HG02973 (cell line): ENCODE results near the gene G6PD.
"Not testable (repeated sequence)": the region's sequence is repeated elsewhere in the genome, so short reads cannot be mapped to it uniquely, and the experiment has no call there.

Experiments
- ATAC-seq: cut with Tn5 transposase; IDR thresholded peaks from one replicate; pipeline ENCODE4 v1.9.1; 2021; ENCODE audit warnings: moderate library complexity; ENCODE audit not compliant: unreplicated experiment

The G6PD gene

DNA sequence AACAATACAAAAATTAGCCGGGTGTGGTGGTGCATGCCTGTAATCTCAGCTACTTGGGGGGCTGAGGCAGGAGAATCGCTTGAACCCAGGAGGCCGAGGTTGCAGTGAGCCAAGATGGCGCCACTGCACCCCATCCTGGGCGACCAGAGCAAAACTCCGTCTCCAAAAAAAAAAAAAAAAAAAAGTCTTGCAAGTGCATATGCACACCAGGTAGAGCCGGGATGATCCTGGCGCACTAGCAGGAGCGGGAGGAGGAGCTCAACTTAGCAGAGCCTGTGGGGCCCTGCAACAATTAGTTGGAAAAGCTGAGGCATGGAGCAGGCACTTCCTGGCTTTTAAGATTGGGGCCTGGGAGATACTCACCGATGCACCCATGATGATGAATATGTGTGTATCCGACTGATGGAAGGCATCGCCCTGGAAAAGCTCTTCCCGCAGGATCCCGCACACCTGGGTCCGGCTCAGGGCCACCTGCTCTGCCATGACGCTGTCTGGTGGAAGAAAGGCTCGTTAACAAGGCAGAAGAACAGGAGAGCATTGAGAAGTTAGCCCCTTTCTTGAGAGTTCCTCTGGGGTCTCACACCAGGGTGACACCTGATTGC, 872 bp downstream of the G6PD start:
- no peak for ATAC-seq

DNA sequence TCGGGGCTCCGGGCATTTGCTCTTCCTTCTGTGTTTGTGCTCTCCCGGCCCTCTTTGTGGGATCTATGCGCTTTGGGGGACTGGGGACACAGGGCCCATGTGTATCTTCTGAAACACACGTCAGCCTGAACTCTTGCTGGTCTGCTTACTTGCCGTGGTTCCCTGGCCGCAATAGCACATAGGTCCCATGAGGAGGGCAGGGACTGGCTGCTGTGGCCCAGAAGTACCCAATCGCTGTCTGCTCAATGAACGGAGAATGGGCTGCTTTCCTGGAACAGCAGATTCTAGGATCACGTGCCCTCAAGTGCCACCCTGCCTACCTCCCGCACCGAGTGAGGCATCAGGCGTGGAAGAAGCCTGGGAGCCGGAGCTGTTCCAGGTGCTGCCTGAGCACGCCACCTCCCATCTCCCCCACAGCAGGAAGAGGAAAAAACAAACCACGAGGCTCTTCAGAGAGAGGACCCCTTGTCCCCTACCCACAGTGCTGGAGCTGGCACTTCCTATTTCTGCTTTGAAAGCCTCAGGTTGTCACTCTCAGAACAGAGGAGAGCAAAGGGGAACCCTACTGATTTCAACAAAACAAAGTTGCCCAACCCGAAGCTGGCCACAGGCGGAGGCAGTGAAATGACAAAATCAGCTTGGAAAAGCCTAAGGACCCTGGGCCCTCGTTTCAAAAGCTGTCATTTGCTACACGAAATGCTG, 3.8 kb downstream of the G6PD start:
- no peak for ATAC-seq

DNA sequence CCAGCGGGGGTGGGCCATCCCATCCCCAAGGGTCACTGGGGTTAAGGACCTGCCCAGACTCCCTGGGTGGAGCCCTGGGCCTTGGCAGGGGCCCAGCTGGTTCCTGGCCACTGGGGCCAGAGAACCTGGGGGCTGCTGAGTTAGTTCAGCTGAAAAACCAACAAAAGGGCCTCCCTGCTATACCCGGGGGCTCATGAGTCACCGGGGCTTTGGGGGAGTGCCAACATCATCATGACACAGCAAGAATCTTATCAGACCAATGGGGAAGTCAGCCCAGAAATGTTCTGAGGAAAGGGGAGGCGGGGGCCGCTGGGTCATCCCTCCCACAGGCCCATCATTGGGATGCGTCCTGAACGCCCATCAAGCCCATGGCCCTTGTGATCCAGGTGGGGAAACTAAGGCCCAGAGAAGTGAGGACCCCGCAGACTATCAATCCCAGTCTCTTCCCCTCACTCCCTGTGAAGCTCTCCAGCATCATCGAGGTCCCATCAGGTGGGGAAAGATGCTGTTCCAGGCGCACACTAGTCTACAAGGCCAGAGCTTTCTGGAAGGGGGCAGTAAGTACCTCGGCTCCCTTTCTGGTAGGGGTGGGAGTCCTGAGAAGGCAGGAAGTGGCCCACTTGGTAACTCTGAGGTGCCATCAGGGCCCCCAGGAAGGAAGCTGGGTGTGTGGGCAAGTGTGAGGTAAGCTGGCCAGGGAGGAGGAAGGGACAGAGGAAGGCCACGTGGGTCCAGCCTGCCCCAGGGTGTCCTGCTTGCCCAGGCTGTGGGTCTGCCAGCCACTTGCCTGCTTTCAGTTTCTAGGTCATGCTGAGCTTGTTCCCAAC, 4.5 kb downstream of the G6PD start:
- ATAC-seq = no peak

DNA sequence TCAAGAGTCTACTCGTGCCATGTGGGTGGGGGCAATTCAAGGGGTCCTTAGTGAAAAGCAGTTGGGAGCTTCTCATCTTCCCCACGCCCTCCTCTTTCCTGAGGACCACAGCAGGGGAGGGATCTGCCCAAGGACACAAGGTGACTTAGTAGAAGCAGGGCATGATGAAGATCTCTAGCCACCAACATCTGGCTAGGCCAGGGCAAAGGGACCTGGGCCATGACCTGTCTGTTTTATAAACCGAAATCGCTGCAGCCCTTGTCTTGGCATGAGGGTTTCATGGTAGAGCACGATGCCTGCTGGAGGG, 5.1 kb downstream of the G6PD start:
- no peak for ATAC-seq

DNA sequence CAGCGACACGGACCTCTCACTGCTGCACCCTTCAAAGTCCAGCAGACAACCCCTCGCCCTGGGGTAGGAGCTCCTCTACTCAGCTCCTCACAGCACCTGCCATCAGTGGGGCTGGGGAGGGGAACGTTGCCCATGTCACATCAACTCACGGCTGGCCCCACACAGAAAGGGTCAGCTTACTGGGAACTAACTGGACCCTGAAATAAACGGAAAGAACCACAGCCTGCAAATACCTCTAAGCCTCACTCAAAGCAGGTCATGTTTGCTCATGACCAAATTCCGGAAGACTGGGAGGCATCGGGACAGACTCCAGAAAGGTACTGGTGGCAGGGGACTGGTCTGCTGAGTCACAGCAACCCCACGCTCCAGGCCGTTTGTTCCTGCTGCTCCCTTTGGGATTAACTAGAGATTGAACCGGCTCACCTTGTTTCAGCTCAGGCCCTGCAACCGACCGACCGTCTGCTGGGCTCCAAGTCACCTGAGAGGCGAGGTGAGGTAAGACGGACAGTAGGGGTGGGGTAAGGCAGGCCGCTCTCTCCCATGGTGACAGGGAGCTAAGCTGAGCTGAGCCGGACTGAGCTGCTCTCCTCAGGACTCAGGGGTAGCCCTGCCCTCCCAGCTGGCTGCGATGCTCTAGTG, 5.6 kb downstream of the G6PD start:
- ATAC-seq = no peak

DNA sequence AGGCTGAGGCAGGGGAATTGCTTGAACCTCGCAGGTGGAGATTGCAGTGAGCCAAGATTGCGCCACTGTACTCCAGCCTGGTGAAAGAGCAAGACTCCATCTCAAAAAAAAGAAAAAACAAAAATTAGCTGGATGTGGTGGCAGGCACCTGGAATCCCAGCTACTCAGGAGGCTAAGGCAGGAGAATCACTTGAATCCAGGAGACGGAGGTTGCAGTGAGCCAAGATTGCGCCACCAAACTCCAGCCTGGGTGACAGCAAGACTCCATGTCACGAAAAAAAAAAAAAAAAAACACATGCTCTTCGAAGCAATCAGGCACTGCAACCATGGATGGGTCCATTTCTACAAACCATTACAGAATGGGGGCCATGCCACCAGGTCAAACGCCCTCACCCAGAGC, 6.3 kb downstream of the G6PD start:
- ATAC-seq = not testable (repeated sequence)

DNA sequence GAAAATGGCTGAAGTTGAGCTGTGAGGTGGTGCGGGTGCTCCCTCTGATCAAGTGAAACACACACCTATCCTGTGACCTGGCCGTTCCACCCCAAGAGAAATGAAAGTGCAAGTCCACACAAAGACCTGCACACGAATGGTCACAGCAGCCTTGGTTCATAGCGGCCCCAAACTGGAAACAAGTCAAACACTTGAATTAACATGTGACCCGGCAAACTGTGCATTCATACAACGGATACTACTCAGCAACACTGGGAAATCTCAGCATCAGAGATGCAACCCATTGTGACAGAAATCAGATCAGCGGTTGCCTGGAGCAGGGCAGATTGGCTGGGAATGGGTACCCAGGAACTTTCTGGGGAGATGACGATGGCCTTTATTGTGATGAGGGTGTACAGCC, 7.6 kb downstream of the G6PD start:
- ATAC-seq = no peak

DNA sequence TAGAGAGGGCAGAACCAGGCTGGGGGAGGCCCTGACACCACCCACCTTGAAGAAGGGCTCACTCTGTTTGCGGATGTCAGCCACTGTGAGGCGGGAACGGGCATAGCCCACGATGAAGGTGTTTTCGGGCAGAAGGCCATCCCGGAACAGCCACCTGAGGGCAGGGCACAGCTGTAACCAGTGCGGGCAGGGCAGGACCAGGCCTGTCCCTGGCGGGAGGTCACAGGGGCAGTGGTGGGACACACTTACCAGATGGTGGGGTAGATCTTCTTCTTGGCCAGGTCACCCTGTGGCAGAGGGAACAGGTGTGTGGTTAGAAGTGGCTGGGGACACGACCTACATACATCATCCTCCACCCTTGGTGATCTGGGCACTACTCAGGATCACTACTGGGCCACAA, 10.8 kb downstream of the G6PD start:
- no peak for ATAC-seq

DNA sequence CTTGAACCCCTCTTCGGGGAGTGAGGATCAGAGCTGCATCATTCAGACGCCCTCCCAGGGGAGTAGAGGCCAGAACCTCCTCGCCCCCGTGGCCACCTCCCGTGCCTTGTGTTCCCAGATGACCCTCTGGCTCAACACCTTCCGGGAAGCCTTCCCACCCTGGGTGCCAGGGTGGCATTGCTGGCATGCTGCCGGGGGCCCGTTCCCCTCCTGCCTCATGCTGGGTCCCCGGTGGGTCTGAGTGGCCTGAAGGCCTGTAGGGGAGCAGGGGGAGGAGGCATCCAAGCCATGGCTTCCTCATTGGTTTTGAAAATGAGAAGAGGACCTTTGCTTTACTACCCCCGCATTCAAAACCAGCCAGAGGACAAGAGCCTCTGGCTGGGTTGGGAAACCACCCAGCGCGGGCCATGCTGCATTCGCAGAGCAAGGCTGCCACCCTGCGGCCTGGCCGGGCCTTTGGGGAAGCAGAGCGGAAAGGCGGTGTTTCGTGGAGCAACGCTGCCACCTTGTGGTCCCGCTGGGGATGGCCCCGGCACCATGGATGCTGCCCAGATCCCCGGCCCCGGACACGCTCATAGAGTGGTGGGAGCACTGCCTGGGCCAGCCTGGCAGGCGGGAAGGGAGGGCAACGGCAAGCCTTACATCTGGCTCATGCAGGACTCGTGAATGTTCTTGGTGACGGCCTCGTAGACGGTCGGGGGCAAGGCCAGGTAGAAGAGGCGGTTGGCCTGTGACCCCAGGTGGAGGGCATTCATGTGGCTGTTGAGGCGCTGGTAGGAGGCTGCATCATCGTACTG, 11.9 kb downstream of the G6PD start:
- ATAC-seq = peak; percentile 76

DNA sequence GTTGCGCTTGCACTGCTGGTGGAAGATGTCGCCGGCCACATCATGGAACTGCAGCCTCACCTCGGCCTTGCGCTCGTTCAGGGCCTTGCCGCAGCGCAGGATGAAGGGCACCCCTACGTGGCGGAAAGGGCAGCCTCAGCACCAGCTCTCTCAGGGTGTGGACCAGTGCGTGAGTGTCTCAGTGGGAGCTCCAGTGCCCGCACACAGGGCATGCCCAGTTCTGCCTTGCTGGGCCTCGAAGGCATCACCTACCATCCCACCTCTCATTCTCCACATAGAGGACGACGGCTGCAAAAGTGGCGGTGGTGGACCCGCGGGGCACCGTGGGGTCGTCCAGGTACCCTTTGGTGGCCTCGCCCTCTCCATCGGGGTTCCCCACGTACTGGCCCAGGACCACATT, 14.0 kb downstream of the G6PD start:
- ATAC-seq = no peak

DNA sequence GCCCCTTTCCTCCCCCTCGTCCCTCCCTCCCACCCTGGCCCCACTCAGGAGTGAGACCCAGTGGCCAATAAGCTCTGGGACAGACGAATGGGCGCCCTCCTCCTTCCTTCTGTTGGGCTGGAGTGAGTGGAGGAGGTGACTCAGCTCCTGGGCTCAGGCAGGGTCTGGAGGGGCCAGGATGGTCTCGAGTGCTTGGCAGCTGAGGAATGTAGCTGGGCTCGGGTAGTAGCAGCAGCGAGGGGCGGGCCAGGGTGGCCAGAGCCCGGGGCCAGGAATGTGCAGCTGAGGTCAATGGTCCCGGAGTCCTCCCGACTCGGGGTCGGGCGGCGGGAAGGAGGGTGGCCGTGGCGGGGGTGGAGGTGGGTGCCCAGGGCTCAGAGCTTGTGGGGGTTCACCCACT, 15.0 kb downstream of the G6PD start:
- no peak for ATAC-seq

DNA sequence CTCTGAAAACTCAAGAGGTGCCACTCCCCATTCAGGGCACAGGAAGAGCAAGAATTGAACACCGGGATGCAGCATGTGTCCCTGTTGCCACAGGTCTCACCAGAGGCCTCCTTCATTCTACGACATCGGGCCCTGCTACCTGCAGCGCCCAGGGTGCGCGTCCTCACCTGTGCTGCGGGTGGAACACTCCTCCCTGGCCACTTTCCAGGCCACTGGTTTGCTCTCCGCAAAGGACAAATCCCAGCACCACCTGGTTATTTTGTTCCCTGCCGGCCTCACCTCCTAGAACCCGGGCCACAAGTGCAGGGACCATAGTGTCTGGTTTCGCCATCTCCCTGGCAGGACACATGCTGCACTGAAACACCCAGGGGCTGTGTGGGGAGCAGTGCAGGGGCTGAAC, 16.4 kb downstream of the G6PD start:
- no peak for ATAC-seq

DNA sequence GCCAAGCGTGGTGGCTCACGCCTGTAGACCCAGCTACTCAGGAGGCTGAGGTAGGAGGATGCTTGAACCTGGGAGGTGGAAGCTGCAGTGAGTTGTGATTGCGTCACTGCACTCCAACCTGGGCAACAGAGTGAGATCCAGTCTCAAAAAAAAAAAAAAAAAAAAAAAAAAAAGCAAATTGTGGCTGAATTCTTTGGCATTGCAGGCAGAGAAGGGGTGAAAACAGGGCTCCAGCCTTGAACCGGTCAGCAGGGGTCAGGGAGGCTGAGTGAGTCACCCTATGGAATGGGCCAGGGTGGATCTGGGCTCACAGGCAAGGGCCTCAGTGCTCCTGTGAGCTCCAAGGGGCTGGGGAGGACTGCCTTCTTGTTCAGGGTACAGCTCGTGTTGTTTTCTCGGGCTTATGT, 17.4 kb downstream of the G6PD start:
- ATAC-seq = no peak

DNA sequence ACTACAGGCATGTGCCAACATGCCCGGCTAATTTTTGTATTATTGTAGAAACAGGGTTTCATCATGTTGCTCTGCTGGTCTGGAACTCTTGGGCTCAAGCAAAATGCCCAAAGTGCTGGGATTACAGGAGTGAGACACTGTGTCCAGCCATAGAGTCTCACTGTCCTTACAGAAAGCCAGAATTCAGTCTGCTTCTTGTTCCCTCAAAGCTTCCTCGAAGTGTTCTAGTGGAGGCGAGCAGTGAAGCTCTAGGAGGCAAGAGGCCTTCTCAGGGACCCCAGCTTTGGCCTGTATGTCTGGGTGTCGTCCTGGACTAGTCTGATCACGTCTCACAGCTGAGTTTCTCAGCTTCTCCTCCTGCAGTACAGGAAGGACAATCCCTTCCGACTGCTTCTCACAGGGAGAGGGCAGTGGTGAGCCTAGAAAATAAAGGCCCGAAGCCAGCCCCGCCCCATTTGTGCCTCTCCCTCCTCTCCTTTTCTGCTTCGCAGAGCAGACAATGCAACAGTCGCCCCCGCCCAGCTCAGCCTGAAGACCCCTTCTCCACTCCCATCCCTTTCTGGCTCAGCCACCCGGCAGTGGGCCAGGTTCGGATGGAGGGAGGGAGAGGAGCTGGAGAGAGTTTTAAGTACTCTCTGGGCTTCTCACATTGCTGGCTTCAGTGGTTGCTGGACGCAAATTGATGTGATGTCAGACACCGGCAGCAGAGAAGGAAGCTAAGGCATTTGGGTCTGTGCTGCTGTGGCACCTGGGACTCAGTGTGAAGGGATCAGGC, 19.6 kb downstream of the G6PD start:
- ATAC-seq = peak; percentile 84

DNA sequence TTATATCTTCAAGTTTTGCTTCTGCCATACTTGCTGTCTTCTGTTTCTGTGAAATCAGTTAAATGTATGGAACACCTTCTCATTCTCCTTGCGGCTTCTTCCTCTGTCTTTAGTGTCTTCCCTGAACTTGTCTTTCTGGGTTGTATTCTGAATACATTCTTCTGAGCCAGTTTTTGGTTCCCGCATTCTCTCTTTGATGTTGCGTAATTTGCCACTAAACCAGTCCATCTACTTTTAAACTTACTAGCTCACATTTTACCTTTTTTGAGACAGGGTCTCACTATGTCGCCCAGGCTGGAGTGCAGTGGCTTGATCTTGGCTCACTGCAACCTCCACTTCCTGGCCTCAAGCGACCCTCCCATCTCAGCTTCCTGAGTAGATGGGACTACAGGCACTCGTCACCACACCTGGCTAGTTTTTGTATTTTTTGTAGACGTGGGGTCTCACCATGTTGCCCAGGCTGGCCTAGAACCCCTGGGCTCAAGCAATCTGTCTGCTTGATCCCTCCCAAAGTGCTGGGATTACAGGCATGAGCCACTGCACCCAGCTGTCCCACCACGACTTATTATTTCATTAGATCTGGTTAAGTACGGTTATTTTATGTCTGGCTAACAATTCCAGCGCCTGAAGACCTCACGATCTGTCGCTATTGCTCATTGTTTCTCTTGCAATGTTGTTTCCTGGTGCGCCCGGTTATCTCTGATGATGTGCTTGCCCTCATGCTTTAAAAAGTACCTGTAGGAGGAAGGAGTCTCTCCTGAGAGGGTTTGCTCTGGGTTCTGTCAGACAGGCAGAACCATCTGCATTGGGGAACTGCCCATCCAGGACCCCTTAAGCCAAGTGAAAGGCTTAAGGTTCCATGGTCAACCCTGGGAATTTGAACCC, 20.8 kb downstream of the G6PD start:
- no peak for ATAC-seq

DNA sequence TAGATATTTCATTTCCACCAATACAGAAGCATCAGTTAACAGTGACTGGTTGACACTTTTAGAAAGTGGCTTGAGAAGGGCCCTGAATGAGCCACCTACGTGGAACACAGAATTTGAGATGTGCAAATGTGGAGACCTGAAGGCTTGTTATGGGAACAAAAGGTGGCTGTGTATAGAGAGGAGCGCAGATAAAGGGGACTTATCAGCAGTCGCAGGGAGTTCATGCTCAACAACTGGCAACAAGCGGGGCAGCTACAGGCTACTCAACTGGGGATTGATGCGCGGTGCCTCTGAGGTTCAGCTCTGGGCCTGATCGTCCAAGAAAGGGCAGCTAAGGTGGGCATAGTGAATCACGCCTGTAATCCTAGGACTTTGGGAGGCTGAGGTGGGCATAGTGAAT, 27.3 kb downstream of the G6PD start:
- ATAC-seq = no peak

DNA sequence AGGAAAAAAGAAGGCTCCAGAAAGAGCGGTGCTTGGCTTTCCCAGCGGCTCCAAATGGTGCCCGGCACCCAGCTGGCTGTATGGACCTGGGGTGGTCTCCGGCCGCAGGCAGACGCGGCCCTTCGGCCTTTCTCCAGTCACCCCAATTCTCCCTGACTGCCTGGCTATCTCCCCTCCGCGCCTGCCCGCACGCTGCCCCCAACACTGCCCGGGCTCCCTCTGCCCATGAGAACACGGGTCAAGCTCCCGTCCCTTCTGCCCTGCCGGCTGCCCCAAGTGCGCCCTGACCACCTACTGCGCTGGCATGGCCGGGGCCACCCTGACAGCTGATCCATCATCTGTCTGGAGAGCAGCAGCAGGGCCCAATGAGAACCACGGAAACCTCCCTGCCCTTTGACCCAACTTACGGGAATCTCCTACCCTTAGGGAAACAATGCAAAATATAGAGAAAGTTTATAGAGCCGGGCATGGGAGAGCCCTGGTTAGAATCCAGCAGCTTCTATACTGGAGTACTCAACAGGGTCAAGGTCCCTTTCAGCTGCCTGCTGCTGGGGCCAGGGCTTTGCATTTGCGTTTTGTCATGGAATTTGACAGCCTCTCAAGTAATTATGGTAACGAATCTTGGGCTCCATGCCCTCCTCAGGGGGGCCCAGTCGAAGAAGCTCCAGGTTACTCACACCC, 29.4 kb downstream of the G6PD start:
- ATAC-seq = no peak

DNA sequence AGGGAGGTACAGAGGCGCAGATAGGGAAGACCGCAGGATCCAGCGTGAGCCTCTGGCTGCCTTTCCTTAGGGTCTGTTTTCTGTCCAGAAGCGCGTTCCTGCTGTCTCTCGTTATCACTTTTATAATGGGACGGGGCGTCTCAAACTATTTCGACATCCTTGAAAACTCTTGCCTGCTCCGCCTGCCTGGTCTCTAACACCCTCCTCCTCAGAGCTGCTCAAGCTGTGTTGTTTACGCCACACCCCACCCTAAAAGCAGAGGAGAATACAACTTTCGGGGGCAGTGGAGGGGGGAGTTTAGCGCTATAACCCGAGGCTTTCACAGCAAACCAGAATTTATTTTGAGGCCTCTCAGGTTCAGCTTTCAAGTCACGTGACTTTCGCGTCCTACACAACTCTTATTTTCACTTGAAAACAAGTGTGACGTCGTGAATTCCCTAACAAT, 30.0 kb downstream of the G6PD start:
- ATAC-seq = no peak
